ENCODE results near the gene PASK.

DNA sequence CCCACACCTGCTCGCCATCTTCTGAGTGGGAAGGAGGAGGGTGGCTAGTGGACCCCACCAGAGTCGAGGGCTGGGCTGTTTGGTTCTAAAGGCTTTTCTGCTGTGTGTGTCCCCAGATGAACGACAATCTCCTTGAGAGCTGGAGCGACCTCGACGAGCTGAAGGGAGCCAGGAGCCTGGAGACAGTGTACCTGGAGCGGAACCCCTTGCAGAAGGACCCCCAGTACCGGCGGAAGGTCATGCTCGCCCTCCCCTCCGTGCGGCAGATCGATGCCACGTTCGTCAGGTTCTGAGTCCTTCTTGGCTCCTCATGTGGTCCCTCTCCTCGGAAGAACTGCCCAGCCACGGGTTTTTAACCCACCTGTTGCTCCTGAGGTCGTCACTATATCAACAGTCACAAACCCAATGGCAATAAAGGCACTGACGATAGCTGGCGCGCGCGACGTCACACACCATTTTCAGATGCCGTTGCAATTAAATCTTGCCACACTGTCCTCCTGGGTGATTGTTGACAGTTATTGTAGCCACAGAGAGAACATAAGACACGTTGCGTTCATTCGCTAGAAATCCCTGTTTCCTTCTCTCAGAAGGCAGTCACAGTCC, 33.4 kb upstream of the PASK start:
- TF ChIP-seq PREB (CRISPR knock-in tag; IDR thresholded peaks at IDR 0.05; ENCODE audit: borderline replicate concordance): no peak
- TF ChIP-seq FOXJ3 (CRISPR knock-in tag; IDR thresholded peaks at IDR 0.05; ENCODE audit: borderline replicate concordance): no peak
- TF ChIP-seq, protein P1, sequence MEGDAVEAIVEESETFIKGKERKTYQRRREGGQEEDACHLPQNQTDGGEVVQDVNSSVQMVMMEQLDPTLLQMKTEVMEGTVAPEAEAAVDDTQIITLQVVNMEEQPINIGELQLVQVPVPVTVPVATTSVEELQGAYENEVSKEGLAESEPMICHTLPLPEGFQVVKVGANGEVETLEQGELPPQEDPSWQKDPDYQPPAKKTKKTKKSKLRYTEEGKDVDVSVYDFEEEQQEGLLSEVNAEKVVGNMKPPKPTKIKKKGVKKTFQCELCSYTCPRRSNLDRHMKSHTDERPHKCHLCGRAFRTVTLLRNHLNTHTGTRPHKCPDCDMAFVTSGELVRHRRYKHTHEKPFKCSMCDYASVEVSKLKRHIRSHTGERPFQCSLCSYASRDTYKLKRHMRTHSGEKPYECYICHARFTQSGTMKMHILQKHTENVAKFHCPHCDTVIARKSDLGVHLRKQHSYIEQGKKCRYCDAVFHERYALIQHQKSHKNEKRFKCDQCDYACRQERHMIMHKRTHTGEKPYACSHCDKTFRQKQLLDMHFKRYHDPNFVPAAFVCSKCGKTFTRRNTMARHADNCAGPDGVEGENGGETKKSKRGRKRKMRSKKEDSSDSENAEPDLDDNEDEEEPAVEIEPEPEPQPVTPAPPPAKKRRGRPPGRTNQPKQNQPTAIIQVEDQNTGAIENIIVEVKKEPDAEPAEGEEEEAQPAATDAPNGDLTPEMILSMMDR (IDR thresholded peaks at IDR 0.05): no peak
- TF ChIP-seq, protein P2, sequence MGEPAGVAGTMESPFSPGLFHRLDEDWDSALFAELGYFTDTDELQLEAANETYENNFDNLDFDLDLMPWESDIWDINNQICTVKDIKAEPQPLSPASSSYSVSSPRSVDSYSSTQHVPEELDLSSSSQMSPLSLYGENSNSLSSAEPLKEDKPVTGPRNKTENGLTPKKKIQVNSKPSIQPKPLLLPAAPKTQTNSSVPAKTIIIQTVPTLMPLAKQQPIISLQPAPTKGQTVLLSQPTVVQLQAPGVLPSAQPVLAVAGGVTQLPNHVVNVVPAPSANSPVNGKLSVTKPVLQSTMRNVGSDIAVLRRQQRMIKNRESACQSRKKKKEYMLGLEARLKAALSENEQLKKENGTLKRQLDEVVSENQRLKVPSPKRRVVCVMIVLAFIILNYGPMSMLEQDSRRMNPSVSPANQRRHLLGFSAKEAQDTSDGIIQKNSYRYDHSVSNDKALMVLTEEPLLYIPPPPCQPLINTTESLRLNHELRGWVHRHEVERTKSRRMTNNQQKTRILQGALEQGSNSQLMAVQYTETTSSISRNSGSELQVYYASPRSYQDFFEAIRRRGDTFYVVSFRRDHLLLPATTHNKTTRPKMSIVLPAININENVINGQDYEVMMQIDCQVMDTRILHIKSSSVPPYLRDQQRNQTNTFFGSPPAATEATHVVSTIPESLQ (CRISPR knock-in tag; IDR thresholded peaks at IDR 0.05): no peak
- TF ChIP-seq TEAD1 (CRISPR knock-in tag; IDR thresholded peaks at IDR 0.05): no peak
- TF ChIP-seq ETV6 (CRISPR knock-in tag; IDR thresholded peaks at IDR 0.05): no peak
- TF ChIP-seq ATF1 (CRISPR knock-in tag; IDR thresholded peaks at IDR 0.05): no peak
- no peak for TF ChIP-seq FOXK1 (CRISPR knock-in tag; IDR thresholded peaks at IDR 0.05)
- TF ChIP-seq, protein P3, sequence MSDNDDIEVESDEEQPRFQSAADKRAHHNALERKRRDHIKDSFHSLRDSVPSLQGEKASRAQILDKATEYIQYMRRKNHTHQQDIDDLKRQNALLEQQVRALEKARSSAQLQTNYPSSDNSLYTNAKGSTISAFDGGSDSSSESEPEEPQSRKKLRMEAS (CRISPR knock-in tag; IDR thresholded peaks at IDR 0.05): no peak
- TF ChIP-seq, protein P4, sequence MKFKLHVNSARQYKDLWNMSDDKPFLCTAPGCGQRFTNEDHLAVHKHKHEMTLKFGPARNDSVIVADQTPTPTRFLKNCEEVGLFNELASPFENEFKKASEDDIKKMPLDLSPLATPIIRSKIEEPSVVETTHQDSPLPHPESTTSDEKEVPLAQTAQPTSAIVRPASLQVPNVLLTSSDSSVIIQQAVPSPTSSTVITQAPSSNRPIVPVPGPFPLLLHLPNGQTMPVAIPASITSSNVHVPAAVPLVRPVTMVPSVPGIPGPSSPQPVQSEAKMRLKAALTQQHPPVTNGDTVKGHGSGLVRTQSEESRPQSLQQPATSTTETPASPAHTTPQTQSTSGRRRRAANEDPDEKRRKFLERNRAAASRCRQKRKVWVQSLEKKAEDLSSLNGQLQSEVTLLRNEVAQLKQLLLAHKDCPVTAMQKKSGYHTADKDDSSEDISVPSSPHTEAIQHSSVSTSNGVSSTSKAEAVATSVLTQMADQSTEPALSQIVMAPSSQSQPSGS (CRISPR knock-in tag; IDR thresholded peaks at IDR 0.05; ENCODE audit: borderline replicate concordance, low read depth): no peak
- TF ChIP-seq ZNF138 (CRISPR knock-in tag; conservative IDR thresholded peaks at IDR 0.05): no peak
